Measurements from ENCODE around the gene ADGRG7.

- TF ChIP-seq, protein P1, sequence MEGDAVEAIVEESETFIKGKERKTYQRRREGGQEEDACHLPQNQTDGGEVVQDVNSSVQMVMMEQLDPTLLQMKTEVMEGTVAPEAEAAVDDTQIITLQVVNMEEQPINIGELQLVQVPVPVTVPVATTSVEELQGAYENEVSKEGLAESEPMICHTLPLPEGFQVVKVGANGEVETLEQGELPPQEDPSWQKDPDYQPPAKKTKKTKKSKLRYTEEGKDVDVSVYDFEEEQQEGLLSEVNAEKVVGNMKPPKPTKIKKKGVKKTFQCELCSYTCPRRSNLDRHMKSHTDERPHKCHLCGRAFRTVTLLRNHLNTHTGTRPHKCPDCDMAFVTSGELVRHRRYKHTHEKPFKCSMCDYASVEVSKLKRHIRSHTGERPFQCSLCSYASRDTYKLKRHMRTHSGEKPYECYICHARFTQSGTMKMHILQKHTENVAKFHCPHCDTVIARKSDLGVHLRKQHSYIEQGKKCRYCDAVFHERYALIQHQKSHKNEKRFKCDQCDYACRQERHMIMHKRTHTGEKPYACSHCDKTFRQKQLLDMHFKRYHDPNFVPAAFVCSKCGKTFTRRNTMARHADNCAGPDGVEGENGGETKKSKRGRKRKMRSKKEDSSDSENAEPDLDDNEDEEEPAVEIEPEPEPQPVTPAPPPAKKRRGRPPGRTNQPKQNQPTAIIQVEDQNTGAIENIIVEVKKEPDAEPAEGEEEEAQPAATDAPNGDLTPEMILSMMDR (IDR thresholded peaks at IDR 0.05 in 4 of 5, conservative IDR thresholded peaks at IDR 0.05 in 1 of 5) = no peak
- no peak for TF ChIP-seq POLR2A (IDR thresholded peaks at IDR 0.05)
These were observed 25.3 kb downstream of the ADGRG7 start for GRCh38 chr3:100634493-100635272.

Data from gastrocnemius medialis (tissue), 4 donors.